Measurements from ENCODE around the gene OR52B2.

Gene OR52B2

DNA sequence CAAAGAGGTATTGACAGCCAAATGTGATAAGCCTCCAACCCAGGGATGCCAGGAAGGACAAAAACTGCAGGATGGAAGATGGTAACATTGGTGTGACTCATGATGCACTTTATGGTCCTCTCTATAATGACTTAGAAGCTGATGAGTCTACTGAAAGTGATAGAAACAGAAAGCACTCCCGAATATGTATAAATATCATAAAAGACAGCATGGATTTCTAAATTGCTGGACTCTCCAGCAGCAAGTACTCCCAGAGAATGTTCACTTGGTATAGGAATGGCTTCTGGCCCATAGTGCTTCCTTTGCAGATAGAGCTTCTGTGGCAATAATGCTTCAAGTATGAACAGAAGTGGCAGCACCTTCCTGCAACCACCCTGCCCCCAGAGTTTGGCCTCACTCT, at the start of gene OR52B2:
OR52B2 (minus strand) TSS at position 101 of the 400 bp plus-strand sequence; CDS start at position 101, 0 bp downstream.
- DNase-seq (ENCODE audit: low read depth in 2 of 2): no peak

GRCh38 chr11:6219359-6219758, 49.2 kb upstream of the OR52B2 start:
- DNase-seq (ENCODE audit: low read depth in 2 of 2): peak; percentile 58 to 59

GRCh38 chr11:6217722-6218121, 47.6 kb upstream of the OR52B2 start:
- DNase-seq (ENCODE audit: low read depth in 2 of 2): no peak

DNA sequence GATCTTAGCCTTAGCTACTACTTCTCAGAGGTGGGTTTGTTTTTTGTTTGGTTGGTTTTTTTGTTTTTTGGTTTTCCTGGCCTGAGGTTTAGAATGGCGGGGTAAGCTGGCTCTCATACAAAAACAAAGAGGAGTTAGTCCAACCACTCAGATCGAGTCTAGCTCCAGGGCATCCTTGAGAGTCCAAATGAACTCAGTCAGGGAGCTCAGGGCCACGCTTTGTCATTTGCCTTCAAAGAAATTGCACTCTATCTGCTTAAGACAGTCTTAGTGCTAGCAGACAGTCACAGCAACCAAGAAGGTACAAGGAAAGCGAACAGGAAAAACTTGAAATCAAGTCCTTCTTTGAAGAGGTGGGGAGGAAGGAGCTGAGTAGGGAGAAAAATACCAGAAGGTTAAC, 46.4 kb upstream of the OR52B2 start:
- DNase-seq (ENCODE audit: low read depth in 2 of 2): no peak

- no peak for DNase-seq (ENCODE audit: low read depth in 2 of 2)
These were observed 44.4 kb upstream of the OR52B2 start for GRCh38 chr11:6214530-6214929.

DNA sequence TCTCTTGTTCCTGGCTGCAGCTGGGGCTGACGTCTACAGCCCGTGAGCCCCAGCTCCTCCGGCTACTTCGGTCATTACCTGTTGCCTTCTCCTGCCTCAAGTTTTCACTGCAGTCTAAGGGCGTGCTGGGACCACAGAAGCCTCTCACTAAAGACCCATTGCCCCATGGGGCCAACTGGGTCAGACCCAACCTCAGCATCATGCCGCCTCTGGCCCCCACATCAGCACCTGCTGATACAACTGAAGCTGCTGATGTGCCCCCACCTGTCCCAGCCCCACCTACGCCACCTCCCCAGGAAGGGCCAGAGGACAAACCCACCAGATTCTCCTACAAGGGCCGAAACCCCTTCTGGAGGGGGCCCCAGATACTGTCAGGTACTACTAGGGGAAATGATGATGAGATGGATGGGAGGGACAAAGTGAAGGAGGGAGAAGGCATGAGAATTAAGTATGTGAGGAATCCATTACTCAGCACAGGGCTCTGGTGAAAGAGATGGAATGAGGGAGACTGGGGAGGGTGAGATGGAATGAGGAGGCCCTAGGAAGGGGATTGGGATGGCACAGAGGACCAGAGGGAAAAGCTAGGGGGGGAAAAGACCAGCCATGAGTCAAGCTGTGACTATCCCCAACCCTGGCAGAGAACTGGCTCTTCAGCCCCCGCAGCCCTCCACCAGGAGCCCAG, 40.3 kb upstream of the OR52B2 start:
- DNase-seq (ENCODE audit: low read depth in 2 of 2): peak in 1 of 2 experiments; percentile 22

DNA sequence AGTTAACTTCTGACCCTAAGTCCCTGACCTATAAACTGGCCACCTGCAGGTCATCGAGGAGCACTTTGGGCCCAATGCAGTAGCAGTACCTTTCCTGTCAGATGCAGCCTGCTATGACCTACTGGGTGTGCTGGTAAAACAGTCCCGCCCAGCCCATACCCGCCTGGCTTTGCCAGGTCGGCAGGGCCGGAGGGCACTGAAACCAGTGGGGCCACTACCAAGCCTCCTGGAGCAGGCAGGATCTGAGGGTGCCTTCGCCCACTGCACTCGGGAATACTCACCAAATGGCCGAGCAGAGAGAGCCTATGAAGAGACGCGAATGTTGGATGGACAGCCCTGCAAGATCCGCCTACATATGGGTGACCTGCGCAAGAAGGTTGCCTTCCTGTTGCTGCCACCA, 39.7 kb upstream of the OR52B2 start:
- no peak for DNase-seq (ENCODE audit: low read depth in 2 of 2)

GRCh38 chr11:6206456-6207180, 36.5 kb upstream of the OR52B2 start:
- no peak for DNase-seq (ENCODE audit: low read depth in 2 of 2)

DNA sequence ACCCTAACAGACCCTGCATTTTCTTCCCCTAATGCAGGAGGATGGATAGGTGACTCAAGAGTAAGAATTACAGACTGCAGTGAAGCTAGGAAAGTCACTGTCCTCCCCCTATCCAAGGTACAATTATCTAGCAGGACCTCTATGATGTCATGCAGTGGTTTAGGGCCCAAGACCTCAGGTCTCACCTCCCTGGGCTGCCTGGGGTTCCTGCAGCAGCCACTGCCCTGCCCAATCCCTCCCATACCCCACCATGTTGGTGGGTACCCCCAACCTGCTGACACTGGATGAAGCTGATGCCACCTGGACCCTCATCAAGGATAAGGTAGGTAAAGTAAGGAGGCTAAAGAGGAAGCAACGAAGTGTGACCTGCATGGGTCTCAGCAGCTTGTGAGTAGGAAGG, 35.2 kb upstream of the OR52B2 start, which contains the start of gene C11orf42:
C11orf42 (plus strand) TSS at position 192 of the 400 bp plus-strand sequence; CDS start at position 251, 59 bp downstream.
- DNase-seq (ENCODE audit: low read depth in 2 of 2): no peak

DNA sequence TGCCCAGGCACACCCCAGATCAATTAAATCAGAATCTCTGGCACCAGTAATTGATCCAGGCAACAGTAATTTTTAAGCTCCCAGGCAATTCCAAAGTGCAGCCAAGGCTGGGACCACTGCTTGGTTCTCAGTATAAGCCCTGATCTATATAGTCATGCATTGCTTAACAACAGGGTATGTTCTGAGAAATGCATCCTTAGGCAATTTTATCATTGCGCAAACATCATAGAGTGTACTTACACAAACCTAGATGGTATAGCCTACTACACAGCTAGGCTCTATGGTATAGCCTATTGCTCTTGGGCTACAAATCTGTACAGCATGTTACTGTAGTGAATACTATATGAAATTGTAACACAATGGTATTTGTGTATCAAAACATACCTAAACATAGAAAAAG, 34.6 kb upstream of the OR52B2 start:
- DNase-seq (ENCODE audit: low read depth in 2 of 2): no peak

- no peak for DNase-seq (ENCODE audit: low read depth in 2 of 2)
These were observed 33.2 kb upstream of the OR52B2 start for GRCh38 chr11:6203327-6203726.

GRCh38 chr11:6202041-6202440, 31.9 kb upstream of the OR52B2 start:
- DNase-seq (ENCODE audit: low read depth in 2 of 2): no peak

GRCh38 chr11:6201481-6201880, 31.4 kb upstream of the OR52B2 start:
- DNase-seq (ENCODE audit: low read depth in 2 of 2): no peak

DNA sequence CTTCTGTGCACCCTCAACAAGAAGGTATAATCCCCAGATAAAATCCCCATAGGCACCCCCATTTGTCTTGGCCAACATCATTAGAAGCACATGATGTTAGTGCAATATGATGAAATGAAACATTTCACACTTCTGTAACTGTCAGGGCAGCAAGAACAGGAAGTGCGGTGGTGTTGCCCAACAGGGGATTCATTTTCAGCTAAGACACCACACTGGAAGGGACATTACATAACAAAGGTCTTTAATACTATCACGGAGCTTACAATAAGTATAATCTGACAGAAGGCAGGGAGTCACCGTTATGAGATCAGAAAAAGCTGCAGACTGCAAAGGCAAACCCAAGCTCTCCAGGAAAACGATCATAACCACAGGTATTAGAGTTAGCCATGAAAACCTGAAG, 30.8 kb upstream of the OR52B2 start:
- no peak for DNase-seq (ENCODE audit: low read depth in 2 of 2)

- no peak for DNase-seq (ENCODE audit: low read depth in 2 of 2)
These were observed 29.2 kb upstream of the OR52B2 start, which contains the start of gene OR52W1 for GRCh38 chr11:6199174-6199810. Gene OR52W1, plus strand, starts transcription at chr11:6199224. Its CDS starts 0 bp downstream, at chr11:6199224.

DNA sequence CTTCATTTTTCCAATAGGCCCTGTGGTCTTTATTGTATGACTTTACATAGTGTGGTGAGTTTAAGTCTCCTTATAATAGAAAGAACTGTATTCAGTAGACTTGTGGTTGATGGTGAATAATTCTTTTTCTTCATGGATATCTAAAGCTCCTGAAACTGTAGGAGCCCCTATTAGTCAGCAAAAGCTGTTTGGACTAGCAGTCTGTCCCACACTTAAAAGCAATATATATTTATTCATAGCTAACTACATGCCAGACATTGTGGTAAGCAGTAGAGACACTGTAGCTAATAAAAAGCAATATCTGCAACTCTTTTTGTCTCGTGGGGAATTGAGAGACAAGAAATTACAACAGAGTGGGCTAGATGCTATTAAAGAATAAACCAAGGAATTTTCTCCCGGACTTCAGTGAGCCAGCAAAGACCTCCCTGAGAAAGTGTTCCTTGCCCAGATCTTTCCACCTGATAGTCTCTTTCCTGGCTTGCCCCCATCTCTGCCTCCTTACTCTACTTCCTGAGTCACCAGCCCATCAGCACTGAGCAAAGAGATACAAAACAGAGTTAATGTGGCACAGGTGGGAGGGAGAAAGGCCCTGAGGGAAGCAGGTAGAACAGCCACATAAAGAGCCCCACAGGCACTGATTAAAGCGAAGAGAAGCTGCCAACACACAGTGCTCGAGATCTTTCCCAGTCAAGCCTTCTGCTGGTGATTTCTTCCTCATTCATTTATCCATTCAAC, 27.5 kb upstream of the OR52B2 start:
- no peak for DNase-seq (ENCODE audit: low read depth in 2 of 2)

- DNase-seq (ENCODE audit: low read depth in 2 of 2): no peak
These were observed 26.3 kb upstream of the OR52B2 start for GRCh38 chr11:6196396-6196795.

DNA sequence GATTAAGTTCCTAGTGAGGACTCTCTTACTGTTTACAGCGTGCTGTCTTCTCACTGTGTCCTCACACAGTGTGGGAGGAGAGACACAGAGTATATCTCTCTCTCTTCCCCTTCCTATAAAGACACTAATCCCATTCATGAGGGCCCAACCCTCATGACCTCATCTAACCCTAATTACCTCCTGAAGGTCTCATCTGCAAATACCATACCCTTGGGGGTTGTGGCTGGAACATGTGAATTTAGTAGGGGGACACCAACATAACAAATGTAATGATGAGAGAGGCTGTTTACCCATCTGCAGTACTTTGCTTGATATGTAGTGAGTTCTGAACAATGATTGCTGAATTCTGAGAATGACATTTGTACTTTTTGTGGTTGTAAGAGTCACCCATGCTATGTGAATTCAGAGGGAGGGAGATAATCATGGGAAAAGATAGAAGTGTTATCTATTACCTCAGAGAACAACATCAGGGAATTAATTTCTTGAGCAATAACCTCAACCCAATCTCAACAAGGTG, 24.0 kb upstream of the OR52B2 start:
- DNase-seq (ENCODE audit: low read depth in 2 of 2): no peak

- DNase-seq (ENCODE audit: low read depth in 2 of 2): no peak
These were observed 21.6 kb upstream of the OR52B2 start for GRCh38 chr11:6191742-6192141.

GRCh38 chr11:6175440-6175839, 5.3 kb upstream of the OR52B2 start:
- no peak for DNase-seq (ENCODE audit: low read depth in 2 of 2)

DNA sequence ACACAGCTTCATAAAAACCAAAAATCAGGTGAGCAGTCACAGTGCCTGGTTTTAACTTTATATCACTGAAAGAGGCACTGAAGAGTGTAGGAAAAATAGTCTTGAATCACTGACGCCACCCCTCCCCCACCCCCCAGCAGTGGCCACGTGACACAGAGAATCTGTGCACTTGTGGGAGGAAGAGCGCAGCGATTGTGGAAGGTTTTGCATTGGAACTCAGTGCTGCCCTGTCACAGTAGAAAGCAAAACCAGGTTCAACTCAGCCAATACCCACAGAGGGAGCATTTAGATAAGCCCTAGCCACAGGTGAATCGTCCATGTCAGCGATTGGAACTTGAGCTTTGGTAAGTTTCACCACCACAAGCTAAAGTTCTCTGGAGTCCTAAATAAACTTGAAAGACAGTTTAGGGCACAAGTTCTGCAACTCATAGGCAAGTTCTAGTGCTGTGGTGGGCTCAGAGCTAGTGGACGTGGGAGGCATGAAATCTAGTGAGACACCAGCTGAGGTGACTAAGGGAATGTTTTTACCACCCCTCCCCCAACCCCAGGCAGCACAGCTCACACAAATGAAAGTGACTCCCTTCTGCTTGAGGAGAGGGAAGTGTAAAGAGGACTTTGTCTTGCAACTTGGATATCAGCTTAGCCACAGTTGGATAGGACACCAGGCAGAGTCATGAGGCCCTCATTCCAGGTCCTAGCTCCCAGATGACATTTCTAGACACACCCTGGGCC, 13.3 kb downstream of the OR52B2 start:
- DNase-seq (ENCODE audit: low read depth in 2 of 2): no peak
